OCI-LY7 (cell line): ENCODE data around the gene CD248.

Source experiments
- EZH2phosphoT487 ChIP-seq: fragments of 200-600 bp; sonication (generic); IDR thresholded peaks from 2 replicates; pipeline ENCODE4 v1.6.1; 2018; ENCODE audit warnings: low read depth, borderline replicate concordance, mild to moderate bottlenecking, mixed run types, antibody characterized with exemption, low read length, moderate library complexity, mixed read lengths
- TF ChIP-seq, protein P1 (sequence below): fragments of 200-600 bp; sonication (generic); conservative IDR thresholded peaks from 2 replicates; pipeline ENCODE4 v1.5.1; 2014; ENCODE audit warnings: mild to moderate bottlenecking, antibody characterized with exemption, low read length, moderate library complexity, mixed read lengths

DNA sequence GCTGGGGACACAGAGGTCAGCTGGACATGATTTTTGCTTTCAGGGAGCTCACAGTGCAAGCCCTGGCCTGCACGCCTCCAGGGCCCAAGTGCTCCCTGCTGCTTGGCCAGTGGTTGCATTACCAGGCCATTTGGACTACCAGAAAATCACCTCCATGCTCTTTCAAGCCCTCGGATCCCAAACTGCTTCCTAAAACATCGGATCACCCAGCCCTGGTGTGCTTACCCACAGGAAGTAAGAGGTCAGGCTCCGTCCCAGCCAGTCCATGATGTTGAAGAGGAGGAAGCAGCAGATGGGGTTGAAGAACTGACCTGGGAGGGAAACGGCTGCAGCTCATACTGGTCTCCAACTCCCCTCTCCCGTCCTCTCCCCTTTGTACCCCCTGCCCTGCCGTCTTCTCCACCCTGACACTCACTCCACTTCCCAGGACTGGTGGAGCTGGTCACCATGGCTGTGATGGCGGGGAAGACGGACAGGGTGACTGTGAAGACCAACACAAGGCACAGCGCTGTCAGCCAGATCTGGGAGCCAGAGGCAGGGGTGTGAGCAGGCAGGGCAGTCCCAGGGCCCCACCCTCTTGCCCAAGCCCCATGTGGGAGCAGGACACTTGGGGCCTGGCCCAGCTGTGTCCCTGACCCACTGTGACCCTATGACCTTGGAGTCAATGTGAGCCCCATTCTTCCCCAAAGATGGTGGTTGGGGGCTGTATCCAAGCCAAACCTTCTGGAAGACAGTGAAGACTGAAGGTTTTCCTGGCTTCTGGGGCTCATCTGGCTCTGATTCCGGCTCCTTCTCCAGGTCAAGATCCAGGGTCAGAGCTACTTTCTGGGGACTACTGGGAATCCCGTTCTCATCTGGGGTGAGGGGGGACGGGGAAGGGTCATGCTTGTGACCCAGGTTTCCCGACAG lies 49.1 kb upstream of the CD248 start:
- TF ChIP-seq, protein P1, sequence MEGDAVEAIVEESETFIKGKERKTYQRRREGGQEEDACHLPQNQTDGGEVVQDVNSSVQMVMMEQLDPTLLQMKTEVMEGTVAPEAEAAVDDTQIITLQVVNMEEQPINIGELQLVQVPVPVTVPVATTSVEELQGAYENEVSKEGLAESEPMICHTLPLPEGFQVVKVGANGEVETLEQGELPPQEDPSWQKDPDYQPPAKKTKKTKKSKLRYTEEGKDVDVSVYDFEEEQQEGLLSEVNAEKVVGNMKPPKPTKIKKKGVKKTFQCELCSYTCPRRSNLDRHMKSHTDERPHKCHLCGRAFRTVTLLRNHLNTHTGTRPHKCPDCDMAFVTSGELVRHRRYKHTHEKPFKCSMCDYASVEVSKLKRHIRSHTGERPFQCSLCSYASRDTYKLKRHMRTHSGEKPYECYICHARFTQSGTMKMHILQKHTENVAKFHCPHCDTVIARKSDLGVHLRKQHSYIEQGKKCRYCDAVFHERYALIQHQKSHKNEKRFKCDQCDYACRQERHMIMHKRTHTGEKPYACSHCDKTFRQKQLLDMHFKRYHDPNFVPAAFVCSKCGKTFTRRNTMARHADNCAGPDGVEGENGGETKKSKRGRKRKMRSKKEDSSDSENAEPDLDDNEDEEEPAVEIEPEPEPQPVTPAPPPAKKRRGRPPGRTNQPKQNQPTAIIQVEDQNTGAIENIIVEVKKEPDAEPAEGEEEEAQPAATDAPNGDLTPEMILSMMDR, result no peak
- no peak for TF ChIP-seq EZH2phosphoT487
